Pancreas (tissue), 10 donors: ENCODE data around the gene MYO10. TPM values are rescaled to one million over a fixed set of nuclear protein-coding genes. Genes with fewer than 3 reads are reported as not detected.

Source experiments
- ATAC-seq, 4 donors: fragments of 200-7000 bp; cut with Tn5 transposase; one replicate each; pipeline versions ENCODE4 v1.8.0 to v1.9.1; 2020; ENCODE audit warnings: mild to moderate bottlenecking in 4 of 4, moderate library complexity in 4 of 4
- DNase-seq, 6 donors: peaks; one replicate each; pipeline ENCODE4 v3.0.0-alpha.2; 2020
- FAIRE-seq: peaks from 2 replicates; lab custom pipeline; 2012; peaks lifted over from hg19 to GRCh38; lab: Jason Lieb, UNC
- H3K27ac ChIP-seq, 4 donors: fragments of 200-600 bp; sonication (generic); 1 replicate in 3 of 4; 2 replicates in 1 of 4; pipeline versions ENCODE4 v1.5.0 to v1.8.0; 2020
- H3K27me3 ChIP-seq, 4 donors: fragments of 200-600 bp; one replicate each; pipeline ENCODE4 v1.8.0; 2021
- H3K36me3 ChIP-seq, 3 donors: fragments of 200-600 bp; sonication (generic) in 1 of 3; one replicate each; pipeline versions ENCODE4 v1.5.0 to v1.8.0; 2020 to 2021
- H3K4me1 ChIP-seq, 3 donors: fragments of 200-600 bp; one replicate each; pipeline ENCODE4 v1.8.0; 2021
- H3K4me3 ChIP-seq, 4 donors: fragments of 200-600 bp; sonication (generic) in 2 of 4; one replicate each; pipeline versions ENCODE4 v1.5.0 to v1.8.0; 2020 to 2021
- H3K9me3 ChIP-seq, 4 donors: fragments of 200-600 bp; one replicate each; pipeline ENCODE4 v1.8.0; 2021
- CTCF ChIP-seq, 4 donors: fragments of 200-600 bp; sonication (generic) in 3 of 4; IDR thresholded peaks; one replicate each; pipeline versions ENCODE4 v1.5.0 to v1.8.0; 2021; ENCODE audit warnings: antibody characterized with exemption in 4 of 4
- WGBS, 2 donors: extraction: QIAGEN DNeasy Blood & Tissue Kit; methylation state at CpG; one replicate each; pipeline ENCODE4 v1.1.7; 2013; 5-methylcytosine and 5-hydroxymethylcytosine counted together
- intact Hi-C, 3 donors: fragments of 100-400 bp; cut with DNase I; formaldehyde crosslinking; loops; one replicate each; pipeline versions ENCODE4 v1.11.1 to v1.14.2; 2022
- polyA plus RNA-seq, 2 donors: library from polyadenylated mRNA; stranded (reverse); fragments of 200-250 nt; gene quantifications; one replicate each; pipeline ENCODE4 v1.2.3, GENCODE V29; 2013
- total RNA-seq, 6 donors: library from RNA; stranded (reverse); fragmentation: NEBNext Ultra II Directional in 4 of 6; extraction: Animal tissue kit (Norgen Biotek cat#: 25700) in 4 of 6; gene quantifications; one replicate each; pipeline versions ENCODE4 v1.2.1 to v1.2.4, GENCODE V29; 2021 to 2023
- donor health status: healthy with polysubstance abuse.
- donor health status: DM: no; HTN: no; CAD: no; lungs with moderate emphysema.
- donor health status: DM: no; HTN: no; CAD: no.
- donor health status: control.
- donor health status: control.
- donor health status: Bipolar disorder and iron deficiency.
- donor health status: DM: yes; HTN: yes; CAD: no.
- donor health status: DM: no; HTN: no; CAD: no.
- donor health status: DM: no; HTN: no; CAD: no.
- donor health status: DM: yes; HTN: yes; CAD: no.

MYO10 gene
- total and polyA plus RNA-seq, 8 donors = 11.5 to 47.3 (median 34.8) TPM

GRCh38 chr5:16777432-16777831, 158.7 kb downstream of the MYO10 start:
- ATAC-seq = no peak
- H3K27me3 ChIP-seq = no peaks in the 10 kb centered on the region
- no peak overlapping the region for H3K27ac ChIP-seq
- 93 to 96% methylated on average over 5 of the region's 5 CpGs for WGBS, 2 donors
- H3K4me3 ChIP-seq = no peak overlapping the region
- FAIRE-seq = no peak
- no peaks in the 10 kb centered on the region for H3K9me3 ChIP-seq
- intact Hi-C loops = no loop called here
- peaks cover 0 to 27% (median 0%) of the 10 kb centered on the region in 3 donors for H3K36me3 ChIP-seq
- DNase-seq = no peak
- peaks cover 0 to 6% (median 0%) of the 10 kb centered on the region in 3 donors for H3K4me1 ChIP-seq
- no peak for TF ChIP-seq CTCF (IDR thresholded peaks at IDR 0.05)

DNA sequence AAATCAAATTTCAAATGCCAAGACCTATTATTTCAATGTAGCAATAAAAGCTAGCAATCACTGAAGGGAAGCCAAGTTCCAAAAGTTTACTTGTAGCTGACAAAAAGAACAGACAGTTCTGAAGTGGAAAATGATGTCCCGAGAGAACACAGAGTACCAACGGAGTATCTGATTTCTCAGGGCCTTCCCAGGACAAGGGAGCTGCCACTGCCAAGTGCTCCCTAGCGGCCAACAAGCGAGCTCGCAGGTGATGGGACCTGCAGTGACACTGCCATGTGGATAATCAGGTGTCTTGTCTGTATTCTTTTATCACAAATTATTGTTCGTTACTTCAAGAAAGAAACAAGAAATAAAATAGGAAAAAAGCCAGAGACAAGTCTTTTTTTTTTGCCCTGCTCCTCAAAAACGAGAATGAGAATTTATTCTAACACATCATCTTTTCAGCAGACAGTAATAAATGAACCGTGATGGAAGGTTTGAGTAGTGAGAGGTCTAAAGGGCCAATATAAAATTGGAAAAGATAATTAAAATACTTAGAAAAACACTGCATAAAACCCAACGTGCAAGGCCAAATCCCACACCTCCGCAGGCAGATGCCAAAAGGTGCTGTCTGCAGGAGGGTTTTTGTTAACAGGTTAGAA, 159.4 kb downstream of the MYO10 start:
- peak; percentile 21 to 66 (median 56) for ATAC-seq
- 48 to 53% methylated on average over 10 of the region's 10 CpGs for WGBS, 2 donors
- peaks cover 0 to 25% (median 0%) of the 10 kb centered on the region in 3 donors for H3K36me3 ChIP-seq
- peak in 3 of 6 donors; percentile 16 to 35 (median 29) for DNase-seq
- FAIRE-seq = no peak
- H3K27me3 ChIP-seq = no peaks in the 10 kb centered on the region
- peaks cover 0 to 6% (median 0%) of the 10 kb centered on the region in 3 donors for H3K4me1 ChIP-seq
- intact Hi-C loops = no loop called here
- peak in 2 of 4 donors; percentile 17 to 23 for TF ChIP-seq CTCF (IDR thresholded peaks at IDR 0.05)
- no peaks in the 10 kb centered on the region for H3K9me3 ChIP-seq
- H3K27ac ChIP-seq = no peak overlapping the region
- no peak overlapping the region for H3K4me3 ChIP-seq

DNA sequence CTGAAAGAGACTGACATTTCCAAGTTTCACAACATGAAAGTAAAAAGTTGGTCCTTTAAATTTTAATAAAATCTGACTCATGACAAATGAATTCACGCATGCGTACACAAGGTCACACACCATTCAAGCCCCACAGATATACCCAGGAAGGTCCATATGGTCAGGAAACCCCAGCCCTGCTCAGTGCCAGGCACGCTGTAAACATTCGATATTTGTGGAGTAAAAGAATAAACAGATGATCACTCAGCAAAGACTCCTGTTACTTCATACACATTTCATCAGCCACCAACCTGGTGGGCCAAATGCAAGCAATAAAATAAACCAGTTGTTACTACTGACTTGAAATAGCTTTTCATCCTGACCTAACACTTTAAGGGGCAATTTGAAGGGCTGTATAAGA, 161.3 kb downstream of the MYO10 start:
- Histone ChIP-seq H3K27me3 (no peaks in the 10 kb centered on the region), H3K27ac (peak overlapping the region in 1 of 4 donors; percentile 52), H3K36me3 (peaks cover 0 to 8% (median 0%) of the 10 kb centered on the region in 3 donors), H3K4me1 (peaks cover 0 to 13% (median 3%) of the 10 kb centered on the region in 3 donors), H3K4me3 (no peak overlapping the region), H3K9me3 (no peaks in the 10 kb centered on the region)
- TF ChIP-seq CTCF (IDR thresholded peaks at IDR 0.05) = no peak
- DNase-seq (peak in 1 of 6 donors; percentile 37), ATAC-seq (peak in 2 of 4 donors; percentile 34 to 39), FAIRE-seq (no peak)
- intact Hi-C loops = no loop called here
- WGBS, 2 donors = 48 to 66% methylated on average over 4 of the region's 4 CpGs

GRCh38 chr5:16773991-16774390, 162.1 kb downstream of the MYO10 start:
- Histone ChIP-seq H3K36me3 (peaks cover 0 to 3% (median 0%) of the 10 kb centered on the region in 3 donors), H3K27me3 (no peaks in the 10 kb centered on the region), H3K9me3 (no peaks in the 10 kb centered on the region), H3K27ac (peak overlapping the region; percentile 22 to 52 (median 35)), H3K4me3 (no peak overlapping the region), H3K4me1 (peaks cover 0 to 16% (median 5%) of the 10 kb centered on the region in 3 donors)
- peak in 3 of 6 donors; percentile 54 to 74 (median 69) for DNase-seq
- 24 to 29% methylated on average over 3 of the region's 3 CpGs for WGBS, 2 donors
- intact Hi-C loops = no loop called here
- FAIRE-seq = no peak
- no peak for TF ChIP-seq CTCF (IDR thresholded peaks at IDR 0.05)
- peak; percentile 84 to 90 (median 86) for ATAC-seq

DNA sequence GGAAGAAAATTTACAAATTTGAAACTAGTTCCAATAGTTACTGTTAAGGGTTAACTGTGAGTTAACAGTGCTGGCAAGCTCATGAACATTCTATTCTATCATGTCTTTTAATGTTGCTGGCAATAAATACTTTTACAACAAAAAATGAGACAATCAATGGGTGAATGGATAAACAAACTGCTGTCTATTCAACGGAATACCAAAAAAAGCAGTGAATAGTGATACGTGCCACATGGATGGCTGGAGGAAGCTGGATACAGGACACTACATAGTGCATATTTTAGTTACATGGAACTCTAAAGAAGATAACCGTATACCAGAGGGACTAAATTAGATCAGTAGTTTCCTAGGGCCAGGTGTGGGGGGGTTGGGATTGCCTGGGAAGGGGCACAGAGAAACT, 163.5 kb downstream of the MYO10 start:
- no peak overlapping the region for H3K4me3 ChIP-seq
- no peak for DNase-seq
- H3K4me1 ChIP-seq = peaks cover 0 to 16% (median 5%) of the 10 kb centered on the region in 3 donors
- WGBS, 2 donors = 55 to 73% methylated on average over 3 of the region's 3 CpGs
- FAIRE-seq = no peak
- peaks cover 0 to 14% (median 0%) of the 10 kb centered on the region in 3 donors for H3K36me3 ChIP-seq
- no peak for ATAC-seq
- H3K27ac ChIP-seq = no peak overlapping the region
- no peaks in the 10 kb centered on the region for H3K9me3 ChIP-seq
- no peak for TF ChIP-seq CTCF (IDR thresholded peaks at IDR 0.05)
- H3K27me3 ChIP-seq = no peaks in the 10 kb centered on the region
- intact Hi-C loops = no loop called here
